Hematopoietic multipotent progenitor cell (in vitro differentiated cells): Measurements from ENCODE around the gene TMEM269. TPM values are rescaled to one million over a fixed set of nuclear protein-coding genes. Genes with fewer than 3 reads are reported as not detected.

Experiments
- DNase-seq, 3 donors: peaks; one replicate each; pipeline ENCODE4 v3.0.0-alpha.2; 2011 to 2015; ENCODE audit warnings: low read depth in 2 of 3, low spot score in 2 of 3
- total RNA-seq: library from RNA; depleted of rRNA; stranded (reverse); fragments of >200 nt; gene quantifications from one replicate; pipeline ENCODE4 v1.2.3, GENCODE V29; 2012

The TMEM269 gene, protein sequence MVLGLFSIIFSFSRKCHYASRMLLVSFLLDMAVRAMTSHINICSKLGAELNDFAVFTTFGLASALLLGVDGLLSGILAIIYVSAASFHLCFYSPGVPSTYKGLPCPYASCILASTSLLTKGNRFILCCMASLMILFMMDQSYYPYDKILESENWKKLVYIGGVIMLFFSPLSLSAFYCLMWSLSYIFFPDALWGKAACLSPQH
- total RNA-seq: under 0.01 TPM

DNA sequence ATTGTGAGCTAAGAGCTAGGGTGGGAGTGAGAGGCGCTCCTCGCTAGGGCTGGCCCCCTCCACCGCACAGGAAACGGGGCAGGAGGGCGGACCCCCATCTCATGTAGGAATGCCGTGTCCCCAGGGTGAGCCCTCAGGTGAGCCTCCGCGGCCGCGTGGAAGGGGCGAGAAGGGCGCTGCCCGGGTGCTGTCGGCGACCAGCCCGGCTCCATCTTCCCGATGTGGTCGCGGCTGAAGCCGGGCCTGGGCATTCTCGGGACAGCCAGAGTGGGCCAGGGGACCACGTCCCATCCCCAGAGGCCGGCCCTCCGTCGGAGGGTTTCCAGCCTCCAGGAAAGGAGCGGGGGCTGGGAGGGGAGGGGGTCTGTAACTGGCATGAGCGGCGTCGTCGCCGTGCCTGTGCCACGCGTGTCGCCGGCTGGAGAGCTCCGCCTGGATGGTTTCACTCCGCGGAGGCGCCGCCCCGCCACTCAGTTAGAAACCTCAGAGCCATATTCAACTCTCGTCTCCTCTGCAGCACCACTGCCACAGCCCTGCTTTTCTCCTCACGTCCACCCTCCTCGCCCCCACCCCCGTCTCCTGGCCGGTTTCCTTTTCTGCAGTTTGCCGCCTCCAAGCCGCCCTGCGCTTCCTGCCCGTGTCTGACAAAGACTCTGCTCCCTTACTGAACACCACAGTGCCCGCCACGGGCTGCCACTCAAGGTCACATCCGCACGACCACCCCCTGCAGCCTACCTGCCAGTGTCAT is at the start of gene TMEM269:
TSS of gene TMEM269 (plus strand) at position 46 of the 748 bp plus-strand sequence. CDS start 4,903 bp downstream, outside the sequence.
- peak in 2 of 3 donors; percentile 45 to 54 for DNase-seq

DNA sequence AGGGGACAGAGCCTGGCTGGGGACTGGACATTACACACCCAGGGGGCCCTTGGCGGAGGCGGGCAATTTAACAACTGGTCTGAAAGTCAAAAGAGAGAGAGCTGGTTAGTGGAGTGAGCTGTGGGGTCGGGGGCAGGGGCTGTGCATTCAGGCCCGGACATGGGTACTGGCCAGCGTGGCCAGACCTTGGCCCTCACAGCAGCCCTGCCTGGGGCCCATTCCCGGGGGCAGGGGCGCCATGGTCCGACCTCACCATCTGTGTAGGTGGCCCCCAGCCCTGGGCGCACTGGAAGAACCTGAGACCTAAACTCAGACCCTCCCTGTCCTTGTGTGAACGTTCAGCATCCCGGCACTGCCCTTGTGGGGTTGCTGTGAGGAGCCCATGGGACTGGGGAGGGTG is 49.7 kb upstream of the TMEM269 start:
- no peak for DNase-seq

DNA sequence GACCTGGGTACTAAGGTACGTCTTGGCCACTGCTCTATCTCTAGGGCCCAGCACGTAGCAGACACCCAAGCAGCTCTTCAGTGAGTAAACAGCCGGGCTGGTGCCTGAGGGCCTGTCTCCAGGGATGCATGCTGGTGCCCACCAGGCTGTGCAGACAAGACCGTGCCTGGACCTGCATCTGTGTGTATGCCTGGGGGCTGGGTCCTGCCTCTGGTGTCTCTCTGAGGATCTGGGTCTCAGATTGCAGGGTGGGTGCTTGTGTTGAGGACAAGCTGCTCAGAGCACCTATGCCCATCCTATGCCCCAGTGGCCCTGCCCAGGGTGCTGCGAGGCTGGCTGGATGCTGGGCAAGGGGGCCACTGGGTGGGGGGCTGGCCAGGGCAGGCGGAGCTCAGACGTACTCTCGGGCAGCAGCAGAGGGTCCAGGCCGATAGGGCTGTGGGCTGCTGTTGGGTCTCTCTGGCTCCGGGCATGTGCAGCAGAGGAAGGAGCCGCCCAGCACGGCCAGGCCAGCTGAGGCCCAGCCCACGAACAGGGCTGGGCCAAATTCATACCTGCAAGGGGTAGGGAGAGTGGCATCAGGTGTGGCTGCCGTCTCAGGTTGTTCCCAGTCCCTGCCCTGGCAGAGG is 49.2 kb upstream of the TMEM269 start:
- DNase-seq: no peak

DNA sequence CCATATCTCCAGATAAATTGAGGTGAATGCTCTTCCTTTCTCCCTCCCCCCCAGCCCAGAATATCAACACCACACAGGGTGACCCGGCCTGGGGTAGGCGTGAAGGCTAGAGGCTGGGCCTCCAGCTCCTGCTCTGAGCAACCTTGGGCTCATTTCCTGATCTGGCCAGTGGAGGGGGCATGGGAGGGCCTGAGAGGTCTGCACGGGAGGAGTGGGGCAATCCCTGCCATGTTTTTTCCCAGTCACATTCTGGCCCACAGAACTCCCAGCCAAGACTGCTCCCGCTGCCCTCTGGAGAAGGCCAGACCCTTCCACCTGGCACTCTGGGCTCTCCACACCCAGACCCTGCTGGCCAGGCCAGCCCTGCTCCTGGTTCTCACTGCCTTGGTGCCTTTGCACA is 48.6 kb upstream of the TMEM269 start:
- DNase-seq: peak in 1 of 3 donors; percentile 20

DNA sequence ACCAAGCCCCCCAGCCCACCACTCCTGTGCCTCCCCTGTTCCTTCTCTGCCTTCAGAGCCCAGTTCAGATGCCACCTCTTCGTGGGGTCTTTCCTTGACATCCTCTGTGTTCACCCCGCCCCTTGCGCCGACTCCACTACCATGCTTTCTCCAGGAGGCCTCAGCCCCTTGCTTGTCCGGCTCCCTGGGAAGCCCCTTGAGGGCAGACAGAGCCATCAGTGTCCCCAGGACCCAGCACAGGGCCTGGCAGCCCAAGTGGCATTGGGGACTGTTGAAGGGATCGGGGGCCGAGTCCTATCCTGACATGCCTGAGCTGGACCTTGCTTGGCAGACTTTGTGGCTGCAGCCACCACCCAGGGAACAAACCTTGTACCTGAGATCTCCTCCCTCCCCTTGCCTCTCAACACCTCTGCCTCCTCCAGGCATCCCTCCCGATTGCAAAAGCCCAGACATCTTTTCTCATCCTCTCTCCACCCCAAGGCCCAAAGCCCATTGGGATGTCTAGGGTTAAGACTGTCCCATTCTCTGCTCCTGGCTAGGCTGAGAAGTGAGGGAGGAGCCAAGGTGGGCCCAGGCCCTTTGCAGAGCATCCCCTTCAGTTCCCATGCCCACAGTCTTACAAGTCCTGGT is 48.1 kb upstream of the TMEM269 start:
- DNase-seq: no peak

DNA sequence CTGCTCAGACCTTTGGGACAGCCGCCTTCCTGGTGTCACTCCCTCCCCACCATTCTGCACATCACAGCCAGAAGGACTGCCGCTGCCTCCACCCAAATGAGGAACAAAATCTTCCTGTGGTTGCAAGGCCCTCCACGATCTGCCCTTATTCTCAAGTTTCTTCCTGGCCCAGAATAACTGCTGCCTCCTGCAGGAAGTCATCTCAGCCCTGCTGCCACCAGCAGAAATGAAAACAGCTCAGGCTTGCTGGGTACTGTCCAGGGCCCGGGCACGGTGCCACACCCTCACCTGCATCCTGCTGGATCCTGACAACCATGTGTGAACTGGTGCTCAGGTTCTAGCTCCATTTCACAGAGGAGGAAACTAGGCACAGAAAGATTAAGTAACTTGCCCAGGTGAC is 47.5 kb upstream of the TMEM269 start:
- DNase-seq: peak in 2 of 3 donors; percentile 54 to 82

DNA sequence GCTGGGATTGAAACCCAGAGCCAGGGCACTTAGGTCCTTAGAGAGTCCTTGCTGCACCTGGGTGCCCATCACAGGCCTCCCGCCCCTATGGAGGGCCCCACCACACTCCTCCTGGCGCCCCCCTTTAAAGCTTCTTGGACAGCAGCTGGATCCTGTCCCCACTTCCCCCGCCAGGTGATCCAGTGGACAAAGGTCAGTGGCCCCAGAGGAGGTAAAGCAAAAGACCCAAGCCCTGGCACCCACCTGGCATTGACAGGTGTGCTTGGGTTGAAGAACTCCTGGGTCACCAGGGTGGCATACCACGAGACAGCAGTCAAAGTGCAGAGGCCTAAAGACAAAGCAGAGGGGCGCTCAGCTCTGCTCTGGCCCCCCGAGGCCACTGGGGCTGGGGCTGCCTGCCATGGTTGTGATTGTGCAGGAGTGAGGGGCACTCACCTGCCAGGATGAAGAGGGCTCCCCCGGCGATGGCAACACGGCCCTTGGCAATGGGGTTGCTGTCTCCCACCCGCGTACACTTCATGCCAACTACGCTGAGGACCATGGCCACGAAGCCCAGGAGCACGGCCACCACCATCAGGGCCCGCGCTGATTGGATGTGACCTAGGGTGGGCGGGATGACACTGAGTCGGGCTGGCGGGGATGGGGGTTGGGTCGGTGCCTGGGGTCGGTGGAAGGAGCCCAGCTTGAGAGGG is 46.7 kb upstream of the TMEM269 start:
- no peak for DNase-seq

DNA sequence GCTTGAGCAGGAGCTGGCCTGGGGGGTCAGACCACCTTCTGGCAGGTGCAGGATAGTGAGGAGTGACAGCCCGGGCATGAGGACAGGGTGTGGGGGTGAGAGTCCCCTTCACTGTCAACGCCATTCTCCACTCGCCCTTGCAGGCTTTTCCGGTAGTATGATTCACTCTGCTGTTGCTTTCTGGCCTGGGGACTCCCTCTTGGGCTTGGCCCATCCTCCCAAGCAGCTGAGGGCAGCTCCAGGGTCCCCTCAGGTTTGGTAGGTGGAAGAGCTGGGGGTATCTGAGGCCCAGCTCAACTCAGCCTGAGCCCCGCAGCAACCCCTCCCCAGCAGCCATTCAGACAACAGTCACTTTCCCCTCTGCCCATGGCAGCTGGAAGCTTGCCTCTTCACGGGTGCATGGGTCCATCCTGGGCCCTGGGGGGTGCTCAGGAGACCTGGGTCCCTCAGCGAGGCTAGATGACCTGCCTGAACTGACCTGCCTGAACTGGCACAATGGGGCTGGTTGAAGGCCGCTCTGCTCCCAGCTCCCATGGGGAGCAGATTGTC is 46.0 kb upstream of the TMEM269 start:
- DNase-seq: no peak

DNA sequence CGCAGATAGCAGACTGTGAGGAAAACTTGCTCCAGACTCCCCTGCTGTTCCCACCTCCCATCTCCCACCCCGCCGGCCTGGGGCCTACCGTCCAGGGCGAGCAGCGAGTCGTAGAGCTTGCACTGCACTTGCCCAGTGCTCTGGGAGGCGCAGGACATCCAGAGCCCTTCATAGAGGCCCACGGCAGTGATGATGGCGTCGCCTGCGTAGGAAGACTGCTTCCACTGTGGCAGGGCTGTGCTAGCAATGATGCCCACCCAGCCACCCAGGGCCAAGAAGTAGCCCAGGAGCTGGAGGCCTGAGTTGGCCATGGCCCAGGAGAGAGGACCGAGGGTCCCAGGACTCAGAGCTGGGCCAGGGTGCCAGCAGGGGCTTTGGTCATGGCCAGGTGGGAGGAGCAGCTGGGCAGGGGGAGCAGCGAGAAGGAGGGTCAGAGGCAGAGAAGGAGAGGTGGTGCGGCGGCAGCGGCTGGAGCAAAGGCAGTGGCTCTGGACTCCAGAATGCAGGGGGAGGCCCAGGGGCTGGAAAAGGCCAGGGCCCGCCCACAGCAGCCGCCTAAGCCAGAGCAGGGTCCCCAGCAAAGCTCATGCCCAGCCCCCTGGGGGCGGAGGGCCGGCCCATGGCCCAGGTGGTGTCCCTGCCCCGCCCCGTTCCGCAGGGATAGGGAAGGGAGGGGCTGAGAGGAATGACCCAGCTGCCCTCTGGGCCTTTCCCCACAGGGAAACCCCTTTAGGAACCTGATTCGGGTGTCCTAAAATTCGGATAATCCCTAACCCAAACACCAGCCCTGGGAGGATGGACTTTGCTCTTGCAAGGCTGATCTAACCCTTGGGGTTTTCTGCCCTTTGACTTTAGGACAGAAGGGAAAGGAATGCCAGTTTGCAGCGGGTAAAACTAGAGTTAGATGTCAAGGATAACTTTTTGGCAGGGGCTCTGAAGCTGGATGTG is 44.8 kb upstream of the TMEM269 start, which contains the start of gene CLDN19:
TSS of gene CLDN19 (minus strand) at position 484 of the 948 bp plus-strand sequence. CDS start at position 311, 173 bp downstream.
- no peak for DNase-seq

DNA sequence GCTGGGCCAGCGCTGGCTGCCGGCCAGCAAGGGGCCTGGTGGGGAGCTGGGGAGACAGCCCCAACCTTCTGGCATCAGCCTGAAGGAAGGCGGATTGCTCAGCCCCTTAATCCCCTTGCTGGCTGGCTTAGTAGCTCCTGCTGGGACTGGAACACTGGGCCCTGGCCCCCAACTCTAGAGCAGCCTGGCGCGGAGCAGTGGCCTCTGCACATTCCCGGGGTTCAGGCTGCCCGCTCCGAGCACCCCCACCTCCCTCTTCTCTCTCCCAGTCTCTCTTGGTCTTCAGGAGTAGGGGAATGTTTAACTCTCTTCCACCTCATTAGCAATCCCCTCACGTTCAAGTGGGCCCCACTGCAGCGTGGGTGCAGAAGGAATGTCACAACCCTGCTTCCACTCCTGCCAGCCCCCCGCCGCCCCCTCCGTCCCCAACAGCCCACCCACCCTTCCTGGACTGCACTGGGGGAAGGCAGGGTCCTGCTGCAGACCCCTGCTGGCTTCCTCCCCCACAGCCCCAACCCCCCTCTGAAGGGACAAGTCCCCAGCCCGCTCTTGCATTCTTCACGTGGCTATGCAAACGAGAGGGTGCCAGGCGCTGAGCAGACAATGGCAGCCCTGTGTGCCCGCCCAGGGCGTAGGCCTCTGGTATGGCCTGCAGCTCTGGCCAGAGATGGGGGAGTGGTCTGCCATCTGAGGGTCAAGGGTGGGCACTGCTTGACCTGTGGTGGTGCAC is 43.8 kb upstream of the TMEM269 start:
- DNase-seq: no peak

DNA sequence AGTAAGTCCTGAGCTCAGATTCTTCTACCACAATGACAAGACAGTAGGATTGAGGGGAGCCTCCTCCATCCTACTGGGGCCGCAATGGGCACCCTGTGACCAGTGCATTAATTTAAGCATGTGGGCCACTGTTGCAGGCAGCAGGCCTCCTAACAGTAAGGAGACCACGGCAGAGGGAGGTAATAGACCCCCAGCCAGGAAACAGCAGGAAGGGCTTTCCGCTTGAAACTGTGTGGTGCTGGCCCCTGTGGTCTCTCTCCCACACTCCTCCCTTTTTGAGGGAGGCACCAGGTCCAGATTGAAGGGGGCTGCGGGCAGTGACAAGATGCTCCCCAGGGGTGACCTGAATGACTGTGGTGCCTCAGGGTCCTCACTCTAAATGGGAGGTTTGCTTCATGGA is 43.1 kb upstream of the TMEM269 start:
- DNase-seq: no peak

DNA sequence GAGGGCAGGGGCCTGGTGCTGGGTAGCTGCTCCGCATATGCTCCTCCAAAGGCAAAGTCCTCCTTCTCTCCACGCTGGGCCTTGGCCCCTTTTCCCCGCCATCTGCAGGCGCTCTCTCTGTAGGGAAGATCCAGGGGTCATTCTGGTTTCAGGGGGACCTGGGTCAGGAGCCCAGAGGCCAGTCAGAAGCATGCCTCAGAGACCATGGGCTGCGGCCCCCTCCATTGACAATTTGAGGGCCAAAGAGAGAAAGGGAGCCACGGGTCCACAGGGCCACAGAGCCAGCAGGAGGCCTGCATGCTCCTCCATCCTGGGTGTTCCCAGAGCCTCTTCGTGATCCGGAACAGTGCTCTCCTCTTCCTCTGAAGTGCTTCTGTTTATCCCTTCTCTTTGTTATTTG is 42.6 kb upstream of the TMEM269 start:
- no peak for DNase-seq

DNA sequence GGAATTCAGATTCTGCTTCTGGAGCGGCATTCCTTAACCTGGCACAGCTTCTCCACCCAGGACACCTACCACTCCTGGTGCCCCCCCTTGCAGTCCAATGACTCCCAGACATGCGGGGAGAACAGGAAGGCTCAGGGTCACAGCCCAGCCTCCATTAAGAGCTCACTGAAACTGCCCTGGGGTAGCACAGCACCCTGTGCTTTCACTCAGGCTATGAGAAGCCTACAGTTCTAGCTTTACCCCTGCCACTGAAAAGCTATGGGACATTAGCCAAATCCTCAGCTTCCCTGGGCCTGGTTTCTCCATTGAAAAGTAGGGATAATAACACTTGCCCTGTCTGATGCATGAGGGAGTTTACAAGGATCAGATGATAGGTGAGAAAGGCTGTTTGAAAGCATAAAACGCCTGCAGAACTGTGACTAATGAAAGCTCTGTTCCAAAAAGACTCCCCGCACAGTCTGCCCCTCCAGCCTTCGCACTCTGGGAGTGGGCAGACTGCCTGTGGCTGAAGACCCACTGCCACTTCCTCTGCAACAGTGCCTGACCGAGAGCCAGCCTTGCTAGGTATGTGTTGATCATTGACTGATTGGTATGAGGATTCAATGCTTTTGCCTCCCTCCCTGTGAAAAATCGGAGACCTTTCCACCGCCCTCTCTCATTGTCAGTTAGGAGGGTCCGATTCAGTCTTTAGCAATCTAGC is 42.0 kb upstream of the TMEM269 start:
- no peak for DNase-seq

DNA sequence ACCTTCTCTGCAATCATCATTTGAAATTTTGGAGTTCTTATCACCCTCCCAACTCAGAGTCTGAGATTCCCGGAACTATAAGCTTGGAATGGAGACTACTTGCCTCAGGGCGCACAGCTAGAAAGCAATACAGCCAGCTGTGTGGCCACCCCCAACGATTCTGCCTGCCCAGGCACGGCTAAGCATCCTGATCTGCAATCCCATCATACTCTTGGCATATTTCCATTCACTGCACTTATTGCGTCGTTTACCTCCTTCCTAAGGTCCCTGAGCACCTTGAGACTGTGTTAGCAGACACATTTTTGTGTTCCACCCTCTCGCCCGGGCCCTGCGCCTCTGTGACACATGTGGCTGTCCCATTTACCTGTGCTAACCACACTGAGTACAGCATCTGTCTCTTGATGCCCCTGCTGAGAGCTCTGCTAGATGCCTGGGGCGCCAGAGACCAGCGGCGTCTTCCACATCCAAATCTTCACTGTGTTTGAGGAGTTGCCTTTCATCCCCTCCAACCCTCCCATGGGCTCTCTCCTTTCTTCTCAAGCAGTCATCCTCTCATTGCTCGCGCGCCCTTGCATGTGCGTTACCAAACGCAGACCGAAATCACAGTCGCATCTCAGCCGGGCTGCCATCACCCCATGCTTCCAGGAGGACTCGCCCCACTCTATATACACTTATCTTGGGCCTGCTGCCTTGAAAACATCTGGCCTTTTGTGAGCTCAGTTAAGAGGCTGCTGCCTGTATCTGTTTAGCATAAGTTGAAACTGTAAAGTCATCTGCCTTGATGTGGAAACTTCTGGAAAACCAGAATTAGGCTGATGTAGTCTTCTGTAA is 41.3 kb upstream of the TMEM269 start:
- DNase-seq: no peak

DNA sequence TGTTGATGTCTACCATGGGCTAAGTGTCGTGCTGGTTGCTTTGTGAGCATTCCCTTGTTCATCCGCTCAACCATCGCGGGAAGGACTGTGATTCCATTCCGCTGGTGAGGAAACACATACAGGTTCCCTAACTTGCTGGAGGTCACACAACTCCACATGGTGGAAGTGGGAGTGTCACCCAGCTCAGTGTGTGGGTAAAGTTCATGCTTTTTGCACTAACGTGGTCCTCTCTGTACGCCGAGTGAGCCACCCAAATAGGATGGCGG is 40.7 kb upstream of the TMEM269 start:
- no peak for DNase-seq

DNA sequence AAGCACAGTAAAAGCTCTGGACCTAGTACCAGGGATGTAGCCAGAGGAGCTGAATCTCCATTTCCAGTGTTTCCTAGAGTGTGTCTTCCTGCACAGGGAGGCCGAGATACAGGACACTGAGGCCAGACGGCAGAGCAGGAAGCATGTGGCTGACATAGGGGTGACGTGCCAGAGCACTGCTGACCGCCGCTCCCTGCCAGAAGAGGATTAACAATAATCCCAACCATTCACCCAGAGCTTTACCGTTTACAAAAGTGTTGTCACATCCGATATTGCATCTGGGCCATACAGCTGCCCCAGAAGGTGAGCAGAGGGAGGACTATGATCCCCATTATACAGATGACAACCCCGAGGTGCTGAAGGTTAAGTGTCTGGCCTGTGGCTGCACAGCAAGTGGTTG is 38.9 kb upstream of the TMEM269 start:
- no peak for DNase-seq

DNA sequence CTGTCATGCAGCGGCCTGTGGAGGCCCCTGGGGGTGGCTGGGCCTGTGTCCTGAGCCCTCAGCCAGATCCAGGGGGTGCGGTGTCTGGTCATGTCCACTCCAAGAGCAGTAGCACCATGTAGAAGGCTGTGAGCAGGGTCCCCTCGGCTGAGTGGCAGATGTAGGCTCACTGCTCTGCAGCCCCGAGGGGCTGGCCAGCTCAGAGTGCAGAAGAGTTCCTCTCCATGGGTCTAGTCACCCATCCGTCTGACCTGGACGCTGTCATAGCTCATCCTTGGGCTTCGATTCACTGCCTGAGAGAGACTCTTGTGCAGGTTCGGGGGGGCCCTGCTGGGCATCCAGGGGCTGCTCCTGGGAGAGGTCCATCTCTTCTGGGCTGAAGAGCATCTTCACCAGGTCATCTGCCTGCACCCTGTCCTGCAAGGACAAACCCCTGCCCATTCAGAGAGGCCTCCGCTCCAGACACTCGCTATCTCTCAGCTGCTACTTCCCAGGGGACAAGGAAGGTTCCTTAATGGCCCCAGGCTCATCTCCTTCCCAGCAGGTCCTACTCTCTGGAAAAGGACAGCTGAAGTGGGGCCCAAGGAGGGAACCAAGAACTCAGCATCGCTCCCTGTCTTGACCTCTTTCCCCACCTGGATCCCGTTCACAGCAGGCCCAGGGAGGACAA is 38.2 kb upstream of the TMEM269 start:
- DNase-seq: no peak
